HG03175 (cell line): ENCODE data around the gene ZNF772.

ENCODE experiments used
- ATAC-seq: cut with Tn5 transposase; IDR thresholded peaks from one replicate; pipeline ENCODE4 v1.9.1; 2021; ENCODE audit warnings: mild to moderate bottlenecking, moderate library complexity; ENCODE audit not compliant: unreplicated experiment

Gene ZNF772

GRCh38 chr19:57436417-57436816 lies 40.9 kb downstream of the ZNF772 start:
- no peak for ATAC-seq

- ATAC-seq: peak; percentile 97
Measured at GRCh38 chr19:57435062-57435978, 42.0 kb downstream of the ZNF772 start, which contains the start of gene ZNF749. ZNF749 (plus strand) TSS chr19:57435325; CDS start chr19:57435579, 254 bp downstream.

GRCh38 chr19:57434386-57435061 lies 42.8 kb downstream of the ZNF772 start:
- ATAC-seq: peak; percentile 21

- ATAC-seq: no peak
Measured at GRCh38 chr19:57421037-57421436, 56.3 kb downstream of the ZNF772 start.

GRCh38 chr19:57419439-57419838 lies 57.9 kb downstream of the ZNF772 start:
- no peak for ATAC-seq
